ENCODE data around the gene SLC25A21. TPM values are rescaled to one million over a fixed set of nuclear protein-coding genes. Genes with fewer than 3 reads are reported as not detected.

Gene SLC25A21
- total RNA-seq, 1 experiment from 2014 or later = 2.1 TPM

DNA sequence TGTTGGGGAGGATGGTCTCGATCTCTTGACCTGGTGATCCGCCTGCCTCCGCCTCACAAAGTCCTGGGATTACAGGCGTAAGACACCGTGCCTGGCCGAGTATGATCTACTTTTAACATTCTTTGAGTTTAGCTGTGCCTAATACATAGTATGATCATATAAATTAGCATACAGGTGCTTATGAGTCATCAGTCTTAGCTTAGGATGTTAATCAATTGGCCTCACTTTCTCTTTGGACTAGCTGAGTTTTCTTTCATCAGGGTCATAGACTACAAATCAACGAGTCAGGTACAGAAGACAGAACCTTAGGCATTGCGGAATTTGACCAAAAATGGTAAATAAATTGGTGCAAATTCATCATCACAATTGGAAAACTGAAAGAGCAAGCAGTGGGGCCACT lies 2.2 kb downstream of the SLC25A21 start:
- H3K36me3 ChIP-seq (ENCODE audit: control insufficient read depth, insufficient read depth, low read length) = peaks cover 6% of the 10 kb centered on the region; the same call in 1 of the 2 replicates
- no peaks in the 10 kb centered on the region for H3K9me3 ChIP-seq (ENCODE audit: control insufficient read depth, insufficient read depth, low read depth, low read length)
- no TSS peak for BruUV-seq (replicated peaks)
- intact Hi-C loops (cut with micrococcal nuclease; ENCODE audit: unreplicated experiment) = no loop called here
- no peak overlapping the region for H3K4me3 ChIP-seq (ENCODE audit: low read depth in 2 of 2, low read length in 2 of 2)
- DNase-seq (ENCODE audit: low read depth, low spot score) (no peak), ATAC-seq (no peak)
- H3K27me3 ChIP-seq (ENCODE audit: control insufficient read depth, insufficient read depth, low read length) = no peaks in the 10 kb centered on the region
- in situ Hi-C loops (cut with HindIII; ENCODE audit: low pct_unique_long_range_greater_than_20kb, low sequenced_read_pairs) = no loop called here
- POLR2A ChIA-PET = no interaction called here
- CTCF ChIA-PET = no interaction called here
- no peak overlapping the region for H3K27ac ChIP-seq (ENCODE audit: low read length)
- TF ChIP-seq, protein P1, sequence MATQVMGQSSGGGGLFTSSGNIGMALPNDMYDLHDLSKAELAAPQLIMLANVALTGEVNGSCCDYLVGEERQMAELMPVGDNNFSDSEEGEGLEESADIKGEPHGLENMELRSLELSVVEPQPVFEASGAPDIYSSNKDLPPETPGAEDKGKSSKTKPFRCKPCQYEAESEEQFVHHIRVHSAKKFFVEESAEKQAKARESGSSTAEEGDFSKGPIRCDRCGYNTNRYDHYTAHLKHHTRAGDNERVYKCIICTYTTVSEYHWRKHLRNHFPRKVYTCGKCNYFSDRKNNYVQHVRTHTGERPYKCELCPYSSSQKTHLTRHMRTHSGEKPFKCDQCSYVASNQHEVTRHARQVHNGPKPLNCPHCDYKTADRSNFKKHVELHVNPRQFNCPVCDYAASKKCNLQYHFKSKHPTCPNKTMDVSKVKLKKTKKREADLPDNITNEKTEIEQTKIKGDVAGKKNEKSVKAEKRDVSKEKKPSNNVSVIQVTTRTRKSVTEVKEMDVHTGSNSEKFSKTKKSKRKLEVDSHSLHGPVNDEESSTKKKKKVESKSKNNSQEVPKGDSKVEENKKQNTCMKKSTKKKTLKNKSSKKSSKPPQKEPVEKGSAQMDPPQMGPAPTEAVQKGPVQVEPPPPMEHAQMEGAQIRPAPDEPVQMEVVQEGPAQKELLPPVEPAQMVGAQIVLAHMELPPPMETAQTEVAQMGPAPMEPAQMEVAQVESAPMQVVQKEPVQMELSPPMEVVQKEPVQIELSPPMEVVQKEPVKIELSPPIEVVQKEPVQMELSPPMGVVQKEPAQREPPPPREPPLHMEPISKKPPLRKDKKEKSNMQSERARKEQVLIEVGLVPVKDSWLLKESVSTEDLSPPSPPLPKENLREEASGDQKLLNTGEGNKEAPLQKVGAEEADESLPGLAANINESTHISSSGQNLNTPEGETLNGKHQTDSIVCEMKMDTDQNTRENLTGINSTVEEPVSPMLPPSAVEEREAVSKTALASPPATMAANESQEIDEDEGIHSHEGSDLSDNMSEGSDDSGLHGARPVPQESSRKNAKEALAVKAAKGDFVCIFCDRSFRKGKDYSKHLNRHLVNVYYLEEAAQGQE (IDR thresholded peaks at IDR 0.05; ENCODE audit: insufficient read depth in 1 of 2, low read depth in 2 of 2, low read length in 1 of 2) = no peak
- TF ChIP-seq TCF7L2 (IDR thresholded peaks at IDR 0.05; ENCODE audit: low read depth, low read length) (no peak), POLR2AphosphoS5 (IDR thresholded peaks at IDR 0.05; ENCODE audit: low read depth, low read length) (no peak), SIN3A (IDR thresholded peaks at IDR 0.05; ENCODE audit: borderline replicate concordance, insufficient read depth, low read depth, low read length) (no peak), CTCF (IDR thresholded peaks at IDR 0.05) (no peak)
- no peaks in the 10 kb centered on the region; the same call in none of the 2 replicates for H3K4me1 ChIP-seq (ENCODE audit: control insufficient read depth, insufficient read depth, low read length)

DNA sequence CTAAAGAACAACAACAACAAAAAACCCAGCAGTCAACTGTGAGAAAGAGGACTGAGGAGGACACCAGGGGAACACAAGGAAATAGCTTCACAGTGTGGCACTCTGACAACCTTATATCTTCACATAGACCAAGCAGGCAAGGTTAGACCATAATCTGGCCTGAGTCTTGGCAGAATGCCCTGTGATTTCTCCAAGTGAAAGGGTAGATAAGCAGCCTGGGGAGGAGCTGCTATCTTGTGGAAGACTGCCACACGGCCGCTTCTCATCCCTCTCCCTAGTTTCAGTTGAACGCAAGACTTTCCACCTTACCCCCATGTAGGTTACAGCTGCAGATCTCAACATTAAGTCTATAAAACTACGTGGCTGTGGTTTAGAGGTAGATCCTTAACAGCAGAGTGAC lies 3.7 kb downstream of the SLC25A21 start:
- no peaks in the 10 kb centered on the region for H3K27me3 ChIP-seq (ENCODE audit: control insufficient read depth, insufficient read depth, low read length)
- in situ Hi-C loops (cut with HindIII; ENCODE audit: low pct_unique_long_range_greater_than_20kb, low sequenced_read_pairs) = no loop called here
- ChIA-PET POLR2A (no interaction called here), CTCF (no interaction called here)
- intact Hi-C loops (cut with micrococcal nuclease; ENCODE audit: unreplicated experiment) = no loop called here
- no peaks in the 10 kb centered on the region; the same call in none of the 2 replicates for H3K4me1 ChIP-seq (ENCODE audit: control insufficient read depth, insufficient read depth, low read length)
- BruUV-seq (replicated peaks) = no TSS peak
- DNase-seq (ENCODE audit: low read depth, low spot score) = no peak
- H3K36me3 ChIP-seq (ENCODE audit: control insufficient read depth, insufficient read depth, low read length) = peaks cover 6% of the 10 kb centered on the region; the same call in 1 of the 2 replicates
- no peak for ATAC-seq
- TF ChIP-seq TCF7L2 (IDR thresholded peaks at IDR 0.05; ENCODE audit: low read depth, low read length) = no peak
- no peak for TF ChIP-seq POLR2AphosphoS5 (IDR thresholded peaks at IDR 0.05; ENCODE audit: low read depth, low read length)
- H3K9me3 ChIP-seq (ENCODE audit: control insufficient read depth, insufficient read depth, low read depth, low read length) = no peaks in the 10 kb centered on the region
- no peak overlapping the region for H3K27ac ChIP-seq (ENCODE audit: low read length)
- H3K4me3 ChIP-seq (ENCODE audit: low read depth in 2 of 2, low read length in 2 of 2) = no peak overlapping the region

GRCh38 chr14:37167151-37168047 lies 5.0 kb downstream of the SLC25A21 start:
- H3K27ac ChIP-seq (ENCODE audit: low read length) = no peak overlapping the region
- no peaks in the 10 kb centered on the region for H3K27me3 ChIP-seq (ENCODE audit: control insufficient read depth, insufficient read depth, low read length)
- ChIA-PET CTCF (no interaction called here), POLR2A (interaction anchor here (0.6 kb wide), 1 partner anchor 392 kb away, joined by 3 read pairs; no protein-coding TSS in a partner anchor)
- intact Hi-C loops (cut with micrococcal nuclease; ENCODE audit: unreplicated experiment) = no loop called here
- ATAC-seq (no peak), DNase-seq (ENCODE audit: low read depth, low spot score) (no peak)
- H3K4me3 ChIP-seq (ENCODE audit: low read depth in 2 of 2, low read length in 2 of 2) = no peak overlapping the region
- TF ChIP-seq, protein P1 (IDR thresholded peaks at IDR 0.05; ENCODE audit: insufficient read depth in 1 of 2, low read depth in 2 of 2, low read length in 1 of 2) = no peak
- no peak for TF ChIP-seq SIN3A (IDR thresholded peaks at IDR 0.05; ENCODE audit: borderline replicate concordance, insufficient read depth, low read depth, low read length)
- no TSS peak for BruUV-seq (replicated peaks)
- in situ Hi-C loops (cut with HindIII; ENCODE audit: low pct_unique_long_range_greater_than_20kb, low sequenced_read_pairs) = no loop called here
- H3K4me1 ChIP-seq (ENCODE audit: control insufficient read depth, insufficient read depth, low read length) = no peaks in the 10 kb centered on the region; the same call in none of the 2 replicates
- H3K9me3 ChIP-seq (ENCODE audit: control insufficient read depth, insufficient read depth, low read depth, low read length) = no peaks in the 10 kb centered on the region
- peaks cover 3% of the 10 kb centered on the region for H3K36me3 ChIP-seq (ENCODE audit: control insufficient read depth, insufficient read depth, low read length)
